ENCODE measurements around the gene RAD51.

- TF ChIP-seq, protein P1, sequence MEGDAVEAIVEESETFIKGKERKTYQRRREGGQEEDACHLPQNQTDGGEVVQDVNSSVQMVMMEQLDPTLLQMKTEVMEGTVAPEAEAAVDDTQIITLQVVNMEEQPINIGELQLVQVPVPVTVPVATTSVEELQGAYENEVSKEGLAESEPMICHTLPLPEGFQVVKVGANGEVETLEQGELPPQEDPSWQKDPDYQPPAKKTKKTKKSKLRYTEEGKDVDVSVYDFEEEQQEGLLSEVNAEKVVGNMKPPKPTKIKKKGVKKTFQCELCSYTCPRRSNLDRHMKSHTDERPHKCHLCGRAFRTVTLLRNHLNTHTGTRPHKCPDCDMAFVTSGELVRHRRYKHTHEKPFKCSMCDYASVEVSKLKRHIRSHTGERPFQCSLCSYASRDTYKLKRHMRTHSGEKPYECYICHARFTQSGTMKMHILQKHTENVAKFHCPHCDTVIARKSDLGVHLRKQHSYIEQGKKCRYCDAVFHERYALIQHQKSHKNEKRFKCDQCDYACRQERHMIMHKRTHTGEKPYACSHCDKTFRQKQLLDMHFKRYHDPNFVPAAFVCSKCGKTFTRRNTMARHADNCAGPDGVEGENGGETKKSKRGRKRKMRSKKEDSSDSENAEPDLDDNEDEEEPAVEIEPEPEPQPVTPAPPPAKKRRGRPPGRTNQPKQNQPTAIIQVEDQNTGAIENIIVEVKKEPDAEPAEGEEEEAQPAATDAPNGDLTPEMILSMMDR (conservative IDR thresholded peaks at IDR 0.05): no peak
- TF ChIP-seq EZH2 (IDR thresholded peaks at IDR 0.05; ENCODE audit: low read depth): no peak
Observed at GRCh38 chr15:40764629-40765103, 69.7 kb downstream of the RAD51 start.

Measured in PC-9 (cell line).